Activated T-cell treated with anti-CD3 and anti-CD28 coated beads, Interleukin-2, amount 50 U/mL, for 72 hours (primary cell): ENCODE measurements around the gene ARMH3. TPM values are rescaled to one million over a fixed set of nuclear protein-coding genes. Genes with fewer than 3 reads are reported as not detected.
"Not testable (repeated sequence)": the region's sequence is repeated elsewhere in the genome, so short reads cannot be mapped to it uniquely, and the experiment has no call there.

Source experiments
- ATAC-seq, 2 donors: fragments of 150-1000 bp; cut with Tn5 transposase; replicated peaks in 1 of 2; 2 replicates each; pipeline ENCODE4 v1.10.0; 2021; ENCODE audit warnings: moderate library complexity in 2 of 2, mild to moderate bottlenecking in 1 of 2
- DNase-seq, 2 donors: peaks; one replicate each; pipeline ENCODE4 v3.0.0; 2021 to 2022; ENCODE audit warnings: mixed read lengths in 1 of 2
- H3K27ac Mint-ChIP-seq: one replicate; pipeline ENCODE4 v1.8.0; 2022; ENCODE audit warnings: mild to moderate bottlenecking, moderate library complexity, mixed read lengths
- H3K27me3 Mint-ChIP-seq: one replicate; pipeline ENCODE4 v1.8.0; 2022; ENCODE audit warnings: low read depth, mixed read lengths
- H3K36me3 Mint-ChIP-seq, 2 donors: one replicate each; pipeline ENCODE4 v1.8.0; 2022; ENCODE audit warnings: mixed read lengths in 2 of 2, mild to moderate bottlenecking in 1 of 2; ENCODE audit not compliant: insufficient read depth in 2 of 2
- H3K4me1 Mint-ChIP-seq: one replicate; pipeline ENCODE4 v1.8.0; 2022; ENCODE audit warnings: low read depth, mixed read lengths
- H3K4me3 Mint-ChIP-seq, 2 donors: one replicate each; pipeline ENCODE4 v1.8.0; 2022; ENCODE audit warnings: mild to moderate bottlenecking in 2 of 2, mixed read lengths in 2 of 2, moderate library complexity in 2 of 2
- H3K9me3 Mint-ChIP-seq, 2 donors: one replicate each; pipeline ENCODE4 v1.8.0; 2022; ENCODE audit warnings: mixed read lengths in 2 of 2
- total RNA-seq, 2 donors: library from RNA; stranded (reverse); gene quantifications; one replicate each; pipeline ENCODE4 v1.2.3, GENCODE V29; 2022

Gene ARMH3
- total RNA-seq, 2 donors from 2014 or later = 20.1 to 23.1 TPM

DNA sequence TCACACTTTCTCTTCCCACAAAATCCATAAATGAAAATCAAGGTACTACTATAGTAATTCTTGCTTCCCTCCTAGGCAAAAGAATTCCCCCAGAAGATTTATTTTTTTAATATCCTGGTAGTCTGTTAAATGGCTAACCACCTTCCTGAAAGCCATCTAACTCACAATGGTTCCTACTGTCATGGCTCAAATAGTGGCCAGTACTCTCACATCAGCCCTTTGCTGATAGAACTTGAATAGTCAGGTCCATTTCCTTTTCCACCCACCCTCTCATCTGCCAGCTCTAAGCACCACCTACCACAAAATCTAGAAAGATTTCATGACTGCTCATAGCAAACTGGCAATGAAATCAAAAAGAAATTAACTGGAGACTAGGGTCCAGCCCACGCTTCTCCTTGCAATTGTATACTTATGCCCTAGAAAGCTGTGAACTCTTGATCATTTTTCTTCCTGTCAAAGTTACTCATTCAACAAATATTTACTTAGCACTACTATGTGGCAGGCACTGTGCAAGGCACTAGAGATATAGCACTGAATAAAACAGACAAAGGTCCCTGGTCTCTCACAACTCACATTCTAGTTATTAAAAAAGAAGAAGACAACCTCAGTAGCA, 60.4 kb downstream of the ARMH3 start:
- ATAC-seq = no peak
- peak overlapping the region; percentile 72 for H3K27ac Mint-ChIP-seq
- no peak for DNase-seq
- no peaks in the 10 kb centered on the region for H3K9me3 Mint-ChIP-seq
- no peaks in the 10 kb centered on the region for H3K27me3 Mint-ChIP-seq
- H3K36me3 Mint-ChIP-seq = peaks cover 0 to 8% of the 10 kb centered on the region in 2 donors
- no peaks in the 10 kb centered on the region for H3K4me1 Mint-ChIP-seq
- H3K4me3 Mint-ChIP-seq = no peak overlapping the region

DNA sequence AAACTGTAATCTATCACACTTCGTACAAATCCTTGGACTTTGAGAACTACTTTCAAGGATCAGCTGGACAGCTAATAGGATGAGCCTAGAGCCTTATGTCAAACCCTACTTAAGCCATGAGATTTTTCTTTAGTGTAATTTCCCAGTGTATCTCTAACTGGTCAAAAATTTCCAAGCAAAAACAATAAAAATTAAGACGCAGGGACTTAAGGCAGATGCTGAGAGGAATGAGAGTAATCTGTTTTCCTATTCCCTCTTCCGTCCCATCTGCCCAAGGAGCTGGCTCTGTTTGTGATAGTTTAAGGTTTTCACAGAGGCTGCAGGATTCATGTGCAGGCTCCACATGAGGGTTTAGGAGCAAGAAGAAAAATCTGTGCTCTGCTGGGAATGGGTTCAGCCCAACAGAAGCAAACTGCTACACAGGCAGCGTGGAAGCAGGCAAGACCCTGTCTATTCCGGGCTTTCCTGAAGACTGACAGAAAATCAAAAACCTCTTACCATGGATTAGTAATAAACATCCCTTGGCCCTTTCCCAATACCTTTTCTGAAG, 62.2 kb downstream of the ARMH3 start:
- Mint-ChIP-seq H3K4me1 (no peaks in the 10 kb centered on the region), H3K27ac (no peak overlapping the region), H3K27me3 (no peaks in the 10 kb centered on the region), H3K36me3 (peaks cover 2 to 13% of the 10 kb centered on the region in 2 donors), H3K4me3 (no peak overlapping the region), H3K9me3 (no peaks in the 10 kb centered on the region)
- DNase-seq = no peak
- no peak for ATAC-seq

DNA sequence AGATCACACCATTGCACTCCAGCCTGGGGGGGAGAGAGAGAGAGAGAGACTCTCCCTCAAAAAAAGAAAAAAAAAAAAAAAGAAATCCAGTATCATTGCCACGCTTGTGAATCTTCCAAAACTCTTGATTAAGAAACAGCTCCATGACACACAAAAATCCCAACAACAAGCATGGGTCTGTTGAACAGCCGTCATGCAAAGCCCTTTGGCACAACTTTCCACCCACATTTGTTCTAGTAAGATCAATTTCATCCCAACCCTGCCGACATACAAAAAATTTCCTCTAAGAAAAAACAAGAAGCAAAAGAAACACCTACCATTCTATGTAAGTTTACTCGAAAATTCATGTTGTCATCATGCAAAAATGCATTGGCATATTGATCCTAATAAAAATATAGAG, 62.8 kb downstream of the ARMH3 start:
- DNase-seq = no peak
- Mint-ChIP-seq H3K4me1 (no peaks in the 10 kb centered on the region), H3K9me3 (no peaks in the 10 kb centered on the region), H3K27me3 (no peaks in the 10 kb centered on the region), H3K27ac (no peak overlapping the region), H3K36me3 (peaks cover 2 to 14% of the 10 kb centered on the region in 2 donors), H3K4me3 (no peak overlapping the region)
- no peak for ATAC-seq

DNA sequence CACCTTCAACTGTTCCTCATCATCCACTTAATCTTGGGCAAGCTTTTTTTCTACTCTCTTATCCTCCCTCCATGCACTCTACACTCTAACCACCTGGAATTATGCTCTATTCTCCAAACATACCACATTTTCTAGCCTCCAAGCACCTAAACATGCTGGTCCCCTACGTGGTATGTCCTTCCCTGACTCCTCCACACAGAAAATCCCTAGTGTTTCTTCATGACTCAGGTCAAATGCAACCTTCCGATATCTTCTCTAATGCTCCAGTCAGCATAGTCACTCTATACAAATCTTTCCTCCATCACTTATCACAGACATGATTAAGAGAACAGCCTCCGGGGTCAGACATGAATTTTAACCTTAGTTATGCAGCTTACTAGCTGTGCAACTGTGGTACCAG, 68.8 kb downstream of the ARMH3 start:
- no peaks in the 10 kb centered on the region for H3K4me1 Mint-ChIP-seq
- no peaks in the 10 kb centered on the region for H3K9me3 Mint-ChIP-seq
- ATAC-seq (no peak), DNase-seq (no peak)
- H3K27ac Mint-ChIP-seq = no peak overlapping the region
- H3K27me3 Mint-ChIP-seq = no peaks in the 10 kb centered on the region
- peaks cover 2 to 12% of the 10 kb centered on the region in 2 donors for H3K36me3 Mint-ChIP-seq
- no peak overlapping the region for H3K4me3 Mint-ChIP-seq

DNA sequence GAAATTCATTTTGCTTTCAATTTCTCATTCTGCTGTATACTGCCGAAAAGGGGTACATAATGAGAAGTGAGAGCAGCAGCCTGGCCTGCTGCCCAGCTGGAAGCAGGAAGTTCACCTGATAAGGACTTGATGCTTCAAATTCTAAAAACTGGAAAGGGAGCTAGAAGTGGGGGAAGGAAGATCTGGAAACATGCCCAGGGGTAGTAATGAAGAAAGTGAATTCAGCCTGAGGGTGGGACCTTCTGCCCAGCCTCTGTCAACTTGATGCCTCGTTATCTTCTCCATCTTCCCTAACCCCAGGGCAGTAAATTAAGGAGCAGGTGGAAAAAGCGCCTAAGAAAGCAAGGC, 69.4 kb downstream of the ARMH3 start:
- Mint-ChIP-seq H3K9me3 (no peaks in the 10 kb centered on the region), H3K4me3 (no peak overlapping the region), H3K4me1 (no peaks in the 10 kb centered on the region), H3K27me3 (no peaks in the 10 kb centered on the region), H3K36me3 (peaks cover 2 to 12% of the 10 kb centered on the region in 2 donors), H3K27ac (peak overlapping the region; percentile 16)
- ATAC-seq (no peak), DNase-seq (no peak)

DNA sequence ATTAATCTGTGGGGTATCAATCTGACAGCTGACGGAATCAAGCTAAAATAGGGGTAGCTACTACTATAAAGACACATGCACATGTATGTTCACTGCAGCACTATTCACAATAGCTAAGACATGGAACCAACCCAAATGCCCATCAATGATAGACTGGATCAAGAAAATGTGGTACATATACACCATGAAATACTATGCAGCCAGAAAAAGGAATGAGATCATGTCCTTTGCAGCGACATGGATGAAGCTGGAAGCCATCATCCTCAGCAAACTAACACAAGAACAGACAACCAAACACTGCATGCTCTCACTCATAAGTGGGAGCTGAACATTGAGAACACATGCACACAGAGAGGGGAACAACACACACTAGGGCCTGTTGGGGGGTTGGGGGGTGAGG, 75.3 kb downstream of the ARMH3 start:
- H3K27ac Mint-ChIP-seq, ATAC-seq, H3K27me3 Mint-ChIP-seq, H3K4me1 Mint-ChIP-seq, H3K36me3 Mint-ChIP-seq, H3K4me3 Mint-ChIP-seq, H3K9me3 Mint-ChIP-seq, DNase-seq: not testable (repeated sequence)

DNA sequence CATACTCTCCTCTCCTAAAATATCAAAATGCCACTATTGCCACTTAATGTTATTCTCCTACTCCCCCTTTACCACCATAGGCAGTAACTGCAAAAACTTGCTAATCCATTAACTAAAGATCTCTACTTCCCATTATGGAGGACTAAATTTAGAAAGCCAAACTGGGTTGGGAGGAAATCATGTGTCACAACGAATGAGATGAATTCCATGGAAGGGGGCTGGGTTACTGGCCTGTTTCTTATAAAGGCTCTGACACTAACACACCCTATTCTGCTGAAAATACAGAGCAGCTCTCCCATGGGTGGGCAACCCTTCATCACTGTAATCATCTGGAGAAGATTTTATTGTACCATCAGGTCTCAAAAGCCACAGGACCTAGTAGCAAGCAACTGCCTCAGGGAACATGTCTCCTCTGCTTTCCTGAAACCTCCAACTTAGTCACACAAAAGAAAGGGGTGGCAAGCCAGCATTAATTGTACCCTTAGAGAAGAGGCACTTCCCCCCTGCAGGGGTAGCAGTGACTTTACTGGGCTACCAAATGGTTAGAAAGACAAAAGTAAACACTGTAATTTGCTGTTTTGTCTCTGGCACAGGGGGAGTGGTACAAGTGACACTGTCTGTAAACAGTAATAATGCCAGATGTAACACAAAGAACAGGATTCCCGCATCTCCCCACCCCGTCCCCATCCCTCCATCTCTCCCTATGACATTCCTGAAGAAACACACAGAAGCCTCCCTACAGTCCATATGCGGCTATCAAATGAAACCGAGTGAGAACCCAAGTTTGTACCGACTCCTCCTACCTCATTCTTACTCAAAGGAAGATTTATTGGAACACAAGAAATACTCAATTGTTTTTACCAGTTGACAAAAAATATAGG, 81.6 kb downstream of the ARMH3 start:
- Mint-ChIP-seq H3K4me1 (peaks cover 33% of the 10 kb centered on the region), H3K4me3 (peak overlapping the region; percentile 68 to 87), H3K36me3 (peaks cover 1 to 9% of the 10 kb centered on the region in 2 donors), H3K9me3 (no peaks in the 10 kb centered on the region), H3K27me3 (no peaks in the 10 kb centered on the region), H3K27ac (peak overlapping the region; percentile 93)
- DNase-seq (no peak), ATAC-seq (no peak)

DNA sequence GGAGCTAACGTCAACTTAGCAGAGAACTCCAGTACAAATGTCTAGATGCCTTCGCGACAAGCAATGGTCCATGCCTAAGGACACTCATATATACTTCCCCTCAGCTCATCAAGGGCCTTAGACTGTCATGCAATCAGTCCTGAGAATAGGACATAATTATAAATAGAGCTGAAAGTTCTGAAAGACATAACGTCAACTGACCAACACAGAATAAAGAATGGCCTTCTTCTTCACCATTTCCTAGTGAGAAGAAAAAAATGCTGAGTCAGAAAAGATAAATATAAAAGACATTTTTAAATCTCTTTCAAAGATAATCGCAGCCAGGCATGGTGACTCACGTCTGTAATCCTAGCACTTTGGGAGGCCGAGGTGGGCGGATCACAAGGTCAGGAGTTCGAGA, 83.2 kb downstream of the ARMH3 start:
- Mint-ChIP-seq H3K9me3 (no peaks in the 10 kb centered on the region), H3K36me3 (peaks cover 1 to 7% of the 10 kb centered on the region in 2 donors), H3K4me3 (peak overlapping the region in 1 of 2 donors; percentile 68), H3K27ac (peak overlapping the region; percentile 18), H3K4me1 (peaks cover 47% of the 10 kb centered on the region), H3K27me3 (no peaks in the 10 kb centered on the region)
- no peak for DNase-seq
- ATAC-seq = no peak

DNA sequence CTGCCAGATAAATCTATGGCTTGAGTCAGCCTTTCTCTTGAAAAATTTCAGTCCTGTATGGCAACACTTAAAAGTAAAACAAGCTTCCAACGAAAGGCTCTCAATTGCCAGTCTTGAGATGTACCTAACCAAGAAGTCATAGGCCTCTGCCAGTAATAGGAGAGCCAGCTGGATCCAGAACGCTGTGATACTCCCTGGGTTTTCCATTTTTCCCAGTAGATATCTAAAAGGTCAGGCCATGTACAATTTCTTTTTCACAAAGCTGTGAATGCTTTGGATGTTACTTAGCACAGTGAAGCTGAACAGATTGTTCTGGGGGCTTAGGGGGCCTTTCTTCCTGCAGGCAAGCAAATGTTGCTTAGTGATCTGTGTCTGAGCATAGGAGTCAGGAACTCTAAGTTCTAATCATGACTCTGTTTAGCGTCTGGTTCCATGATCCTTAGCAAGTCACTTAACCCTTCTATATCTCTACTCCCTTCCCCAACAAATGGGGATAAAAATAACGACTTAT, 86.5 kb downstream of the ARMH3 start:
- no peaks in the 10 kb centered on the region for H3K27me3 Mint-ChIP-seq
- H3K27ac Mint-ChIP-seq = peak overlapping the region; percentile 86
- H3K9me3 Mint-ChIP-seq = no peaks in the 10 kb centered on the region
- ATAC-seq = no peak
- peaks cover 1 to 4% of the 10 kb centered on the region in 2 donors for H3K36me3 Mint-ChIP-seq
- H3K4me1 Mint-ChIP-seq = peaks cover 48% of the 10 kb centered on the region
- no peak for DNase-seq
- peak overlapping the region in 1 of 2 donors; percentile 21 for H3K4me3 Mint-ChIP-seq

DNA sequence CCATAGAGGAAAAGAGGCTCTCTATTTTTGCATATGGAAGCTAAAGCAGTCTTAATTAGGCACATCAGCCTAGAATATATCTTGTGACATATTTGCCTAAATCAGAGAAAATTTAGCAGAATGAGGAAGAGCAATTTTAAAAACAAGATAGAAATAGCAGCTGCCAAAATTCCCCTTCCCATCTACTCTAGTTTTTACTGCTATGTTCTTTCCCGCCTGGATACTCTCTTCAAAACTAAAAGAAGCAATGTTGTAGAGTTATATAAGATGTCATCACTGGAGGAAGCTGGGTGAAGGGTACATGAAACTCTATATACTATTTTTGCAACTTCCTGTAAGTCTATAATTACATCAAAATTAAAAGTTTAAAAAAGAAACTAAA, 87.0 kb downstream of the ARMH3 start:
- ATAC-seq = no peak
- DNase-seq = no peak
- H3K9me3 Mint-ChIP-seq = no peaks in the 10 kb centered on the region
- H3K4me3 Mint-ChIP-seq = peak overlapping the region; percentile 12 to 49
- H3K27me3 Mint-ChIP-seq = no peaks in the 10 kb centered on the region
- H3K4me1 Mint-ChIP-seq = peaks cover 43% of the 10 kb centered on the region
- H3K27ac Mint-ChIP-seq = peak overlapping the region; percentile 86
- H3K36me3 Mint-ChIP-seq = peaks cover 1 to 4% of the 10 kb centered on the region in 2 donors

DNA sequence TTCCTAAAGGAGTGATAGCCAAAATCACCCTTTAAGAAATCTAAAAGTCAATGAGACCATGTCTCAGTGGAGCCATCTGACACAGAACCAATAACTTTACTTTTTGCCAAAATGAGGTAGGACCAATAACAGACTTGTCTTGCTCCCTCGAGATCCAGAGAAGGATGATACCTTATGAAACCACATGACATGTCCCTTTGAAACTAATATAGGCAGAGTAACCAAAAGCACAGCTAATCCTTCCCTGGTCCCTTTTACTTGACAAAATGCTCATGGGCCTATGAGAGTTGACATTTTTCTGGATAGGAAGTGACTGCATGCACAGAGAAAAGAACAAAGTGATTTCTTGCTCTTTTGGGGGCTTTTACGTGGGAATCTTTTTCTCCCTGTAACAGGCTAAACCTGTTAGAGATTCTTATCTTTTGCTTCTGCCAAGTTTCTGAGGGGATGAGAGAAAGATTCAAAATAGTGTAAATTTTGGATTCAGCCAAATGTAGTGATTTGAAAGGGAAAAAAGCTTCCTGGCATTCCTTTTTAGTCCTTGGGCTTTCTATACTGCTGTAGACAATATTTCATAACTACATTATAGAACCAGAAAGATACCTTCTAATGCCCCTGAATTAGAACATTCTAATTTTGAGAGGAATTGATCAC, 87.6 kb downstream of the ARMH3 start:
- Mint-ChIP-seq H3K4me1 (peaks cover 38% of the 10 kb centered on the region), H3K36me3 (peaks cover 1 to 4% of the 10 kb centered on the region in 2 donors), H3K9me3 (no peaks in the 10 kb centered on the region), H3K4me3 (peak overlapping the region; percentile 12 to 49), H3K27ac (peak overlapping the region; percentile 86), H3K27me3 (no peaks in the 10 kb centered on the region)
- DNase-seq (no peak), ATAC-seq (no peak)

DNA sequence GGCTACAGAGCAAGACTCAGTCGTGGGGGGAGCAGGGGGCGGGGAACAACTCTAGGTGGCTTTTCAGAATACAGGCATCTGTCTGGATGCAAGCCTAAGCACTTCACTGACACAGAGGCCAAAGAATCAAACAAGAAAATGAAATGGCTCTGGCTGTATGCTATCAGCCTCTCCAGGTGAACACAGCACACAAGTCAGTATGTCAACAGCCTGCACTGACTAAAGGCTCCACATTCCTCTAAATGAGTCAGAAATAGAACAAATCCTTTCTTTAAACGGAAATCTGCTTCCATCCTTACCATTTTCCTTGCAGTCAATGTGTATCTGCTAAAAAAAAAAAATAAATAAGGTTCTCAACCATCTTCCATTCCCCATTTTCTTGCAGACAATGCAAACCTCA, 88.3 kb downstream of the ARMH3 start:
- Mint-ChIP-seq H3K9me3 (no peaks in the 10 kb centered on the region), H3K36me3 (peaks cover 1 to 3% of the 10 kb centered on the region in 2 donors), H3K4me1 (peaks cover 35% of the 10 kb centered on the region), H3K27me3 (no peaks in the 10 kb centered on the region), H3K4me3 (no peak overlapping the region), H3K27ac (no peak overlapping the region)
- DNase-seq (no peak), ATAC-seq (no peak)

DNA sequence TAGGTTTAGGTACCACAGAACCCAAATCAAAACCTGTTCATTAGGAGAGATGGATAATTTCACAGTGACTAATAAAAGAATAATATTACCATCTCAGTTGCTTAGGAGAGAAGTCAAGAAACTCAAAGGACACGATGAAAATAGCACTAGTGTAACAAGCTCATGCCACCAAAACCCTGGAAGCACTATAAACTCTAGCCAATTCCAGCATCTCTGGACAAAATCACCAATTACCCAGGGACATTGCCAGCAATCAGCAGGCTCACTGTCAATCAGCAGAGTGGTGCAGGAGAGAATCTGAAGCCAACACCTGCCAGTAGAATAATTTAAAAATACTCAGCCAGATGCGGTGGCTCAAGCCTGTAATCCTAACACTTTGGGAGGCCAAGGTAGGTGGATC, 88.9 kb downstream of the ARMH3 start:
- no peak overlapping the region for H3K4me3 Mint-ChIP-seq
- H3K4me1 Mint-ChIP-seq = peaks cover 35% of the 10 kb centered on the region
- H3K9me3 Mint-ChIP-seq = no peaks in the 10 kb centered on the region
- no peak for ATAC-seq
- peak overlapping the region; percentile 77 for H3K27ac Mint-ChIP-seq
- DNase-seq = no peak
- H3K36me3 Mint-ChIP-seq = peaks cover 1 to 2% of the 10 kb centered on the region in 2 donors
- H3K27me3 Mint-ChIP-seq = no peaks in the 10 kb centered on the region
